Vagina (tissue), 2 donors: ENCODE measurements around the gene NMT1. TPM values are rescaled to one million over a fixed set of nuclear protein-coding genes. Genes with fewer than 3 reads are reported as not detected.

Experiments
- DNase-seq, 2 donors: peaks; one replicate each; pipeline ENCODE4 v3.0.0-alpha.2; 2017; ENCODE audit errors: extremely low spot score in 2 of 2
- H3K27ac ChIP-seq: fragments of 200-600 bp; sonication (generic); one replicate; pipeline ENCODE4 v1.5.1; 2019
- H3K27me3 ChIP-seq: fragments of 200-600 bp; sonication (generic); one replicate; pipeline ENCODE4 v1.5.1; 2019
- H3K36me3 ChIP-seq, 2 donors: fragments of 200-600 bp; sonication (generic); one replicate each; pipeline ENCODE4 v1.5.1; 2017 to 2019
- H3K4me1 ChIP-seq: fragments of 200-600 bp; sonication (generic); one replicate; pipeline ENCODE4 v1.5.1; 2019
- H3K4me3 ChIP-seq, 2 donors: fragments of 200-600 bp; sonication (generic); 1 replicate in 1 of 2; 2 replicates in 1 of 2; pipeline ENCODE4 v1.5.1; 2016 to 2019
- H3K9me3 ChIP-seq: fragments of 200-600 bp; sonication (generic); one replicate; pipeline ENCODE4 v1.5.1; 2019
- CTCF ChIP-seq, 3 experiments: fragments of 450-650 bp in 2 of 3; fragments of 200-600 bp in 1 of 3; sonication (generic) in 1 of 3; IDR thresholded peaks; one replicate each; pipeline ENCODE4 v1.5.1; 2017 to 2019; ENCODE audit warnings: antibody characterized with exemption in 3 of 3, mild to moderate bottlenecking in 2 of 3, moderate library complexity in 2 of 3
- POLR2A ChIP-seq, 2 donors: fragments of 450-650 bp; IDR thresholded peaks; one replicate each; pipeline ENCODE4 v1.6.1; 2017; ENCODE audit warnings: antibody characterized with exemption in 2 of 2, mild to moderate bottlenecking in 2 of 2, moderate library complexity in 2 of 2
- POLR2AphosphoS5 ChIP-seq, 2 donors: sonication (generic); formaldehyde crosslinking; IDR thresholded peaks; one replicate each; pipeline ENCODE4 v1.9.0; 2017; ENCODE audit warnings: antibody characterized with exemption in 2 of 2, mild to moderate bottlenecking in 2 of 2, low read depth in 1 of 2; ENCODE audit not compliant: insufficient read depth in 1 of 2
- intact Hi-C: fragments of 100-400 bp; cut with DNase I; formaldehyde crosslinking; loops from one replicate; pipeline ENCODE4 v1.15.1; 2023
- total RNA-seq: library from RNA; depleted of rRNA; stranded (reverse); fragments of >200 nt; gene quantifications from one replicate; pipeline ENCODE4 v1.2.3, GENCODE V29; 2016

Gene NMT1
- total RNA-seq, 1 donor from 2014 or later: 49.4 TPM

GRCh38 chr17:45016823-45017222 is 44.3 kb upstream of the NMT1 start:
- Histone ChIP-seq H3K36me3 (no peaks in the 10 kb centered on the region), H3K4me3 (no peak overlapping the region), H3K27me3 (no peaks in the 10 kb centered on the region), H3K4me1 (peaks cover 47% of the 10 kb centered on the region), H3K9me3 (no peaks in the 10 kb centered on the region), H3K27ac (no peak overlapping the region)
- intact Hi-C loops: loop anchor here (5.0 kb wide), 1 partner anchor 50 kb away; the partner anchor contains the start of gene C1QL1
- no peak for TF ChIP-seq POLR2A (IDR thresholded peaks at IDR 0.05)
- no peak for TF ChIP-seq CTCF (IDR thresholded peaks at IDR 0.05)
- no peak for TF ChIP-seq POLR2AphosphoS5 (IDR thresholded peaks at IDR 0.05; ENCODE audit: insufficient read depth in 1 of 2, low read depth in 1 of 2)
- DNase-seq: no peak

GRCh38 chr17:45018514-45018847 is 42.6 kb upstream of the NMT1 start:
- intact Hi-C loops: loop anchor here (2.0 to 5.0 kb wide), 2 partner anchors 51 to 100 kb away; partner anchors contain the start of gene C1QL1
- TF ChIP-seq CTCF (IDR thresholded peaks at IDR 0.05) (no peak), POLR2A (IDR thresholded peaks at IDR 0.05) (no peak)
- DNase-seq: no peak
- Histone ChIP-seq H3K4me1 (peaks cover 50% of the 10 kb centered on the region), H3K27me3 (no peaks in the 10 kb centered on the region), H3K9me3 (no peaks in the 10 kb centered on the region), H3K36me3 (no peaks in the 10 kb centered on the region), H3K4me3 (peak overlapping the region; percentile 48 to 56), H3K27ac (peak overlapping the region; percentile 60)

- DNase-seq: no peak
- Histone ChIP-seq H3K27me3 (no peaks in the 10 kb centered on the region), H3K36me3 (no peaks in the 10 kb centered on the region), H3K27ac (peak overlapping the region; percentile 60), H3K9me3 (no peaks in the 10 kb centered on the region), H3K4me3 (peak overlapping the region; percentile 48 to 56), H3K4me1 (peaks cover 50% of the 10 kb centered on the region)
- TF ChIP-seq POLR2A (IDR thresholded peaks at IDR 0.05) (no peak), POLR2AphosphoS5 (IDR thresholded peaks at IDR 0.05; ENCODE audit: insufficient read depth in 1 of 2, low read depth in 1 of 2) (no peak), CTCF (IDR thresholded peaks at IDR 0.05) (no peak)
- intact Hi-C loops: loop anchor here (2.0 to 5.0 kb wide), 2 partner anchors 52 to 100 kb away; partner anchors contain the start of gene C1QL1
Measured at GRCh38 chr17:45018848-45019711, 42.0 kb upstream of the NMT1 start.

- no peak for TF ChIP-seq POLR2A (IDR thresholded peaks at IDR 0.05)
- TF ChIP-seq POLR2AphosphoS5 (IDR thresholded peaks at IDR 0.05; ENCODE audit: insufficient read depth in 1 of 2, low read depth in 1 of 2): no peak
- TF ChIP-seq CTCF (IDR thresholded peaks at IDR 0.05): no peak
- H3K4me1 ChIP-seq: peaks cover 50% of the 10 kb centered on the region
- no peak for DNase-seq
Measured at GRCh38 chr17:45020354-45021138, 40.6 kb upstream of the NMT1 start.

More at GRCh38 chr17:45020354-45021138, 40.6 kb upstream of the NMT1 start:
- Histone ChIP-seq H3K9me3 (no peaks in the 10 kb centered on the region), H3K27ac (peak overlapping the region; percentile 86), H3K4me3 (no peak overlapping the region), H3K27me3 (no peaks in the 10 kb centered on the region), H3K36me3 (no peaks in the 10 kb centered on the region)
- intact Hi-C loops: loop anchor here (5.0 kb wide), 1 partner anchor 243 kb away; no protein-coding TSS in a partner anchor
